GM18909 (cell line): ENCODE results near the gene GMDS.

Source experiments
- ATAC-seq: cut with Tn5 transposase; IDR thresholded peaks from one replicate; pipeline ENCODE4 v1.9.1; 2021; ENCODE audit warnings: mild to moderate bottlenecking; ENCODE audit not compliant: unreplicated experiment, poor library complexity

The GMDS gene

GRCh38 chr6:2209226-2209809 lies 36.1 kb downstream of the GMDS start:
- ATAC-seq = peak; percentile 60

- ATAC-seq = no peak
These were observed 36.9 kb downstream of the GMDS start for GRCh38 chr6:2208468-2208867.

GRCh38 chr6:2205396-2205795 lies 40.0 kb downstream of the GMDS start:
- ATAC-seq = no peak

GRCh38 chr6:2204272-2204671 lies 41.1 kb downstream of the GMDS start:
- no peak for ATAC-seq

GRCh38 chr6:2203264-2203663 lies 42.1 kb downstream of the GMDS start:
- no peak for ATAC-seq

GRCh38 chr6:2197984-2198383 lies 47.4 kb downstream of the GMDS start:
- no peak for ATAC-seq

GRCh38 chr6:2197177-2197671 lies 48.2 kb downstream of the GMDS start:
- no peak for ATAC-seq

GRCh38 chr6:2196079-2196679 lies 49.2 kb downstream of the GMDS start:
- ATAC-seq = peak; percentile 50

- no peak for ATAC-seq
These were observed 50.8 kb downstream of the GMDS start for GRCh38 chr6:2194643-2195042.

- ATAC-seq = no peak
These were observed 51.5 kb downstream of the GMDS start for GRCh38 chr6:2193931-2194330.

- ATAC-seq = no peak
These were observed 52.4 kb downstream of the GMDS start for GRCh38 chr6:2192976-2193375.

- no peak for ATAC-seq
These were observed 54.0 kb downstream of the GMDS start for GRCh38 chr6:2191390-2191740.

- ATAC-seq = no peak
These were observed 54.6 kb downstream of the GMDS start for GRCh38 chr6:2190661-2191389.

GRCh38 chr6:2188856-2189384 lies 56.5 kb downstream of the GMDS start:
- no peak for ATAC-seq

GRCh38 chr6:2188397-2188796 lies 57.0 kb downstream of the GMDS start:
- ATAC-seq = no peak

GRCh38 chr6:2187826-2188225 lies 57.6 kb downstream of the GMDS start:
- ATAC-seq = peak; percentile 62

- peak; percentile 77 for ATAC-seq
These were observed 58.9 kb downstream of the GMDS start for GRCh38 chr6:2186516-2186915.

- no peak for ATAC-seq
These were observed 59.9 kb downstream of the GMDS start for GRCh38 chr6:2185466-2185865.

- ATAC-seq = no peak
These were observed 60.5 kb downstream of the GMDS start for GRCh38 chr6:2184700-2185455.

- ATAC-seq = no peak
These were observed 61.7 kb downstream of the GMDS start for GRCh38 chr6:2183752-2184151.

GRCh38 chr6:2183246-2183645 lies 62.2 kb downstream of the GMDS start:
- ATAC-seq = no peak
